Measurements from ENCODE around the gene PSTPIP1. TPM values are rescaled to one million over a fixed set of nuclear protein-coding genes. Genes with fewer than 3 reads are reported as not detected.

PSTPIP1 gene
- total and polyA plus RNA-seq, 2 experiments from 2014 or later: 0.80 to 3.7 TPM

GRCh38 chr15:77022646-77023575 lies 28.0 kb downstream of the PSTPIP1 start:
- ATAC-seq: no peak
- Histone ChIP-seq H2AFZ (no peak overlapping the region), H3F3A (replicated peaks; ENCODE audit: low read depth) (no peaks in the 10 kb centered on the region), H3K4me2 (no peak overlapping the region), H3K4me1 (ENCODE audit: insufficient read depth) (no peaks in the 10 kb centered on the region), H3K36me3 (ENCODE audit: insufficient read depth) (no peaks in the 10 kb centered on the region), H3K79me2 (replicated peaks; ENCODE audit: insufficient read depth) (no peaks in the 10 kb centered on the region), H3K4me3 (no peak overlapping the region), H4K20me1 (replicated peaks; ENCODE audit: insufficient read depth) (no peaks in the 10 kb centered on the region), H3K27ac (ENCODE audit: low read depth) (no peak overlapping the region), H3K9me2 (ENCODE audit: insufficient read depth) (no peaks in the 10 kb centered on the region), H3K27me3 (ENCODE audit: insufficient read depth) (no peaks in the 10 kb centered on the region)
- DNase-seq (ENCODE audit: low spot score): no peak
- no peaks in the 10 kb centered on the region; the same call in 2 of the 3 replicates for H3K36me3 Mint-ChIP-seq (ENCODE audit: low read depth)
- no peak for TF ChIP-seq POLR2AphosphoS5 (IDR thresholded peaks at IDR 0.05; ENCODE audit: low read depth)
- no peak for TF ChIP-seq CTCF (conservative IDR thresholded peaks at IDR 0.05; ENCODE audit: low read depth in 2 of 2)
- TF ChIP-seq REST (IDR thresholded peaks at IDR 0.05; ENCODE audit: unreplicated experiment): no peak
- no peak for TF ChIP-seq ZNF114 (CRISPR knock-in tag; IDR thresholded peaks at IDR 0.05)
- no peak for TF ChIP-seq NANOG (IDR thresholded peaks at IDR 0.05; ENCODE audit: borderline replicate concordance)
- TF ChIP-seq ZNF462 (CRISPR knock-in tag; IDR thresholded peaks at IDR 0.05): no peak
- no peak for TF ChIP-seq JUNB (IDR thresholded peaks at IDR 0.05; ENCODE audit: unreplicated experiment)
- TF ChIP-seq EZH2phosphoT487 (IDR thresholded peaks at IDR 0.05; ENCODE audit: unreplicated experiment): no peak
- TF ChIP-seq EZH2 (IDR thresholded peaks at IDR 0.05; ENCODE audit: low read depth, unreplicated experiment): no peak
- H3K27ac Mint-ChIP-seq: no peak overlapping the region
- no peaks in the 10 kb centered on the region; the same call in 2 of the 3 replicates for H3K9me3 Mint-ChIP-seq
- H3K4me1 Mint-ChIP-seq: peaks cover 3% of the 10 kb centered on the region; the same call in 2 of the 3 replicates
- H3K27me3 Mint-ChIP-seq (ENCODE audit: insufficient read depth, low read depth, poor library complexity): peaks cover 20% of the 10 kb centered on the region
- no peak overlapping the region for H3K4me3 Mint-ChIP-seq
